Liver (tissue), 9 donors: ENCODE results near the gene ZDHHC4. TPM values are rescaled to one million over a fixed set of nuclear protein-coding genes. Genes with fewer than 3 reads are reported as not detected.

Experiments used
- DNase-seq: peaks from one replicate; pipeline ENCODE4 v3.0.0-alpha.2; 2017; ENCODE audit warnings: low spot score
- H3K27ac ChIP-seq, 2 donors: one replicate each; pipeline ENCODE4 v1.7.0; 2013; ENCODE audit warnings: inconsistent platforms in 2 of 2, low read length in 2 of 2, control low read depth in 1 of 2, low read depth in 1 of 2, mild to moderate bottlenecking in 1 of 2
- H3K27me3 ChIP-seq, 4 donors: one replicate each; pipeline versions ENCODE4 v1.6.1 to v1.7.0; 2013; ENCODE audit warnings: low read length in 3 of 4, inconsistent platforms in 1 of 4, mild to moderate bottlenecking in 1 of 4, moderate library complexity in 1 of 4; ENCODE audit not compliant: control insufficient read depth in 4 of 4, insufficient read depth in 4 of 4
- H3K36me3 ChIP-seq, 4 donors: one replicate each; pipeline versions ENCODE4 v1.6.1 to v1.7.0; 2013; ENCODE audit warnings: low read length in 3 of 4, mild to moderate bottlenecking in 3 of 4, low read depth in 1 of 4, moderate library complexity in 1 of 4; ENCODE audit not compliant: control insufficient read depth in 4 of 4, insufficient read depth in 3 of 4
- H3K4me1 ChIP-seq, 4 donors: one replicate each; pipeline versions ENCODE4 v1.6.1 to v1.7.0; 2013; ENCODE audit warnings: low read length in 3 of 4, mild to moderate bottlenecking in 3 of 4, moderate library complexity in 1 of 4; ENCODE audit not compliant: control insufficient read depth in 4 of 4, insufficient read depth in 4 of 4
- H3K4me3 ChIP-seq, 3 donors: one replicate each; pipeline versions ENCODE4 v1.6.1 to v1.7.0; 2013; ENCODE audit warnings: low read length in 3 of 3, control low read depth in 1 of 3, low read depth in 1 of 3, mild to moderate bottlenecking in 1 of 3
- H3K9ac ChIP-seq, 2 donors: one replicate each; pipeline ENCODE4 v1.7.0; 2013; ENCODE audit warnings: low read length in 2 of 2, mild to moderate bottlenecking in 2 of 2, moderate library complexity in 2 of 2, control low read depth in 1 of 2, low read depth in 1 of 2
- H3K9me3 ChIP-seq, 4 donors: one replicate each; pipeline versions ENCODE4 v1.6.1 to v1.7.0; 2013; ENCODE audit warnings: low read length in 3 of 4; ENCODE audit not compliant: control insufficient read depth in 4 of 4
- ATF3 ChIP-seq: IDR thresholded peaks from 2 replicates; pipeline ENCODE4 v1.6.1; 2016; ENCODE audit warnings: antibody characterized with exemption
- CTCF ChIP-seq: fragments of 150-350 bp; IDR thresholded peaks from 2 replicates; pipeline ENCODE4 v1.5.1; 2017; ENCODE audit warnings: improper control_type of control experiment, low read depth, low read length; ENCODE audit not compliant: missing input control
- EGR1 ChIP-seq, 2 donors: IDR thresholded peaks; 2 replicates each; pipeline ENCODE4 v1.6.1; 2016 to 2018; ENCODE audit warnings: antibody characterized with exemption in 2 of 2, low read depth in 2 of 2
- FOXA1 ChIP-seq: IDR thresholded peaks from 2 replicates; pipeline ENCODE4 v1.6.1; 2016; ENCODE audit warnings: antibody characterized with exemption
- FOXA2 ChIP-seq: IDR thresholded peaks from 2 replicates; pipeline ENCODE4 v1.6.1; 2016; ENCODE audit warnings: antibody characterized with exemption
- GABPA ChIP-seq, 2 donors: IDR thresholded peaks in 1 of 2; conservative IDR thresholded peaks in 1 of 2; 2 replicates each; pipeline ENCODE4 v1.6.1; 2016; ENCODE audit warnings: antibody characterized with exemption in 2 of 2, mild to moderate bottlenecking in 1 of 2, moderate library complexity in 1 of 2
- HNF4A ChIP-seq, 2 donors: conservative IDR thresholded peaks; 2 replicates each; pipeline ENCODE4 v1.6.1; 2016; ENCODE audit warnings: antibody characterized with exemption in 2 of 2, mild to moderate bottlenecking in 2 of 2
- HNF4G ChIP-seq: IDR thresholded peaks from 2 replicates; pipeline ENCODE4 v1.6.1; 2016; ENCODE audit warnings: antibody characterized with exemption
- JUND ChIP-seq, 2 donors: IDR thresholded peaks; 2 replicates each; pipeline ENCODE4 v1.6.1; 2016; ENCODE audit warnings: antibody characterized with exemption in 2 of 2
- MAX ChIP-seq: IDR thresholded peaks from 2 replicates; pipeline ENCODE4 v1.6.1; 2016; ENCODE audit warnings: antibody characterized with exemption
- NR2F2 ChIP-seq: IDR thresholded peaks from 2 replicates; pipeline ENCODE4 v1.6.1; 2016; ENCODE audit warnings: antibody characterized with exemption
- RAD21 ChIP-seq, 2 donors: IDR thresholded peaks; 2 replicates each; pipeline ENCODE4 v1.6.1; 2016; ENCODE audit warnings: antibody characterized with exemption in 2 of 2, mild to moderate bottlenecking in 2 of 2
- REST ChIP-seq: IDR thresholded peaks from 2 replicates; pipeline ENCODE4 v1.6.1; 2016; ENCODE audit warnings: antibody characterized with exemption, mild to moderate bottlenecking
- RXRA ChIP-seq, 2 donors: IDR thresholded peaks; 2 replicates each; pipeline ENCODE4 v1.6.1; 2017 to 2018; ENCODE audit warnings: antibody characterized with exemption in 2 of 2, mild to moderate bottlenecking in 1 of 2
- SP1 ChIP-seq: IDR thresholded peaks from 2 replicates; pipeline ENCODE4 v1.6.1; 2018; ENCODE audit warnings: antibody characterized with exemption, mild to moderate bottlenecking
- TAF1 ChIP-seq: conservative IDR thresholded peaks from 2 replicates; pipeline ENCODE4 v1.6.1; 2016; ENCODE audit warnings: antibody characterized with exemption, mild to moderate bottlenecking
- YY1 ChIP-seq: IDR thresholded peaks from 2 replicates; pipeline ENCODE4 v1.6.1; 2016; ENCODE audit warnings: antibody characterized with exemption, mild to moderate bottlenecking
- ZBTB33 ChIP-seq: IDR thresholded peaks from 2 replicates; pipeline ENCODE4 v1.6.1; 2016; ENCODE audit warnings: antibody characterized with exemption
- WGBS: extraction: QIAGEN DNeasy Blood & Tissue Kit; methylation state at CpG from one replicate; pipeline ENCODE4 v1.1.7; 2013; 5-methylcytosine and 5-hydroxymethylcytosine counted together
- polyA plus RNA-seq, 2 donors: library from polyadenylated mRNA; stranded (reverse) in 1 of 2; unstranded in 1 of 2; fragments of 200-250 nt in 1 of 2; fragments of >200 nt in 1 of 2; fragmentation: Nextera tagmentation in 1 of 2; extraction: Ambion mirVana in 1 of 2; gene quantifications; one replicate each; pipeline versions ENCODE4 v1.2.1 to v1.2.3, GENCODE V29; 2013 to 2015
- total RNA-seq, 2 donors: library from RNA; depleted of rRNA; stranded (reverse); fragments of >200 nt; gene quantifications; one replicate each; pipeline ENCODE4 v1.2.3, GENCODE V29; 2014
- donor health status: healthy.
- donor health status: healthy.
- donor health status: healthy.
- donor health status: healthy.
- donor health status: healthy.

Gene ZDHHC4
- total and polyA plus RNA-seq, 4 donors = 32.1 to 46.8 (median 34.9) TPM

- Histone ChIP-seq H3K4me1 (no peaks in the 10 kb centered on the region), H3K27me3 (no peaks in the 10 kb centered on the region), H3K27ac (no peak overlapping the region), H3K36me3 (peaks cover 9 to 47% (median 15%) of the 10 kb centered on the region in 4 donors), H3K9me3 (no peaks in the 10 kb centered on the region), H3K4me3 (no peak overlapping the region), H3K9ac (no peak overlapping the region)
- WGBS = 89% methylated on average over 10 of the region's 10 CpGs
- TF ChIP-seq ZBTB33 (no peak), SP1 (no peak), NR2F2 (no peak), RXRA (IDR thresholded peaks at IDR 0.05) (no peak), GABPA (IDR thresholded peaks at IDR 0.05 in 1 of 2, conservative IDR thresholded peaks at IDR 0.05 in 1 of 2) (no peak), ATF3 (no peak), RAD21 (IDR thresholded peaks at IDR 0.05) (no peak), FOXA1 (no peak), YY1 (no peak), HNF4A (conservative IDR thresholded peaks at IDR 0.05) (no peak), MAX (no peak), HNF4G (no peak)
- no peak for DNase-seq
These were observed 27.2 kb downstream of the ZDHHC4 start for GRCh38 chr7:6604458-6604857.

- no peaks in the 10 kb centered on the region for H3K27me3 ChIP-seq
- WGBS = 96% methylated on average over 36 of the region's 36 CpGs
- no peaks in the 10 kb centered on the region for H3K4me1 ChIP-seq
- no peak for TF ChIP-seq TAF1
- no peak for TF ChIP-seq RXRA (IDR thresholded peaks at IDR 0.05)
- TF ChIP-seq SP1 = no peak
- no peak for TF ChIP-seq REST
- TF ChIP-seq HNF4G = no peak
- TF ChIP-seq FOXA2 = no peak
- no peak for TF ChIP-seq RAD21 (IDR thresholded peaks at IDR 0.05)
- TF ChIP-seq MAX = no peak
- TF ChIP-seq ZBTB33 = no peak
- TF ChIP-seq FOXA1 = no peak
- TF ChIP-seq EGR1 (IDR thresholded peaks at IDR 0.05; ENCODE audit: low read depth in 2 of 2) = no peak
- TF ChIP-seq YY1 = no peak
- TF ChIP-seq HNF4A (conservative IDR thresholded peaks at IDR 0.05) = no peak
- TF ChIP-seq JUND (IDR thresholded peaks at IDR 0.05) = no peak
- TF ChIP-seq NR2F2 = no peak
- no peak for TF ChIP-seq CTCF
- no peak for TF ChIP-seq ATF3
- no peak for TF ChIP-seq GABPA (IDR thresholded peaks at IDR 0.05 in 1 of 2, conservative IDR thresholded peaks at IDR 0.05 in 1 of 2)
- H3K36me3 ChIP-seq = peaks cover 2 to 27% (median 8%) of the 10 kb centered on the region in 4 donors
- no peaks in the 10 kb centered on the region for H3K9me3 ChIP-seq
- no peak overlapping the region for H3K9ac ChIP-seq
- no peak overlapping the region for H3K27ac ChIP-seq
- H3K4me3 ChIP-seq = no peak overlapping the region
- DNase-seq = no peak
These were observed 29.8 kb downstream of the ZDHHC4 start for GRCh38 chr7:6606866-6607583.
